Measurements from ENCODE around the gene MYO1D. TPM values are rescaled to one million over a fixed set of nuclear protein-coding genes. Genes with fewer than 3 reads are reported as not detected.

Gene MYO1D
- total RNA-seq, 1 donor from 2014 or later, result 36.9 TPM

DNA sequence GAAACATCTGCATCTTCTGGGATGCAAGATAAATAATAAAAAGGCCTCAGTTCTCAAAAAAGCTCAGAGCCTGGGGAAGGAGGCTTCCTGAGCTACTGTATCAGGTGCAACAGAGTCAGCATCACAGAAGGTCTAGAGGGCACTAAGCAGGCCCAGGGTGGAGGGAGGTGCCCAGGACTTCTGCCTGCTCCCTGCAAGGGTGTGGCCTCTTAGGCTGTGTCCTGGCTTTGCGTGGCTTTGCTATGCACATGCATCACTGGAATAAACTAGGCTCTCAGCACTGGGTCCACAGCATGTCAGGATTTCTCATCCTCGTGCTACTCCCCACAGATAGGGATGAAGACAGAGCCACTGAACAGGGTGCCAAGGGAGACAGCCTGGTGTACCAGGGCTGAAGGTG, 364.6 kb downstream of the MYO1D start:
- Mint-ChIP-seq H3K36me3 (ENCODE audit: insufficient read depth) (no peaks in the 10 kb centered on the region), H3K27ac (no peak overlapping the region), H3K27me3 (no peaks in the 10 kb centered on the region), H3K9me3 (ENCODE audit: low read depth) (no peaks in the 10 kb centered on the region), H3K4me3 (ENCODE audit: low read depth) (no peak overlapping the region), H3K4me1 (ENCODE audit: low read depth) (peaks cover under 1% of the 10 kb centered on the region)
- TF ChIP-seq, protein P1, sequence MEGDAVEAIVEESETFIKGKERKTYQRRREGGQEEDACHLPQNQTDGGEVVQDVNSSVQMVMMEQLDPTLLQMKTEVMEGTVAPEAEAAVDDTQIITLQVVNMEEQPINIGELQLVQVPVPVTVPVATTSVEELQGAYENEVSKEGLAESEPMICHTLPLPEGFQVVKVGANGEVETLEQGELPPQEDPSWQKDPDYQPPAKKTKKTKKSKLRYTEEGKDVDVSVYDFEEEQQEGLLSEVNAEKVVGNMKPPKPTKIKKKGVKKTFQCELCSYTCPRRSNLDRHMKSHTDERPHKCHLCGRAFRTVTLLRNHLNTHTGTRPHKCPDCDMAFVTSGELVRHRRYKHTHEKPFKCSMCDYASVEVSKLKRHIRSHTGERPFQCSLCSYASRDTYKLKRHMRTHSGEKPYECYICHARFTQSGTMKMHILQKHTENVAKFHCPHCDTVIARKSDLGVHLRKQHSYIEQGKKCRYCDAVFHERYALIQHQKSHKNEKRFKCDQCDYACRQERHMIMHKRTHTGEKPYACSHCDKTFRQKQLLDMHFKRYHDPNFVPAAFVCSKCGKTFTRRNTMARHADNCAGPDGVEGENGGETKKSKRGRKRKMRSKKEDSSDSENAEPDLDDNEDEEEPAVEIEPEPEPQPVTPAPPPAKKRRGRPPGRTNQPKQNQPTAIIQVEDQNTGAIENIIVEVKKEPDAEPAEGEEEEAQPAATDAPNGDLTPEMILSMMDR (IDR thresholded peaks at IDR 0.05; ENCODE audit: unreplicated experiment), result no peak
- DNase-seq (ENCODE audit: low spot score, unreplicated experiment), result no peak

DNA sequence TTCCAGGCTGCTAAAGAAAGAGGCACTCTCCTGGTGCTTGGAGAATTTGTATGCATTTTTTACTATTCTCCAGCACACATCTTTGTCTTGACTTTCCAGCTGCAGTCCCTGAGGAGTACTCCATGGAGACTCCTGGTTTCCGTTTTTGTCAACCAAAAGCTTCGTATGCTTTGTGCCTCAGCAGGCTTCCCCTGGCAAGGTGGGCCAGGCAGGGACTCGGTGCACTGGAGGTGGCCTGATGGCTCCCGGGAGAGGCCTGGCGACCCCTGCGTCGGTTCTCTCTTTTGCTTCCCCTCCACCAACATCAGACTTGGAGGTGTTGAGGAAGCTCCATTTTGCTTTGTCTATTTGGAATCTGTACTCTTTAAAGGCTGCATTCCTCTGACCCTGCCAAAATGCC, 366.5 kb downstream of the MYO1D start:
- DNase-seq (ENCODE audit: low spot score, unreplicated experiment), result no peak
- Mint-ChIP-seq H3K27ac (no peak overlapping the region), H3K4me3 (ENCODE audit: low read depth) (no peak overlapping the region), H3K27me3 (no peaks in the 10 kb centered on the region), H3K36me3 (ENCODE audit: insufficient read depth) (no peaks in the 10 kb centered on the region), H3K4me1 (ENCODE audit: low read depth) (no peaks in the 10 kb centered on the region), H3K9me3 (ENCODE audit: low read depth) (no peaks in the 10 kb centered on the region)
- TF ChIP-seq, protein P1 (IDR thresholded peaks at IDR 0.05; ENCODE audit: unreplicated experiment), result no peak

DNA sequence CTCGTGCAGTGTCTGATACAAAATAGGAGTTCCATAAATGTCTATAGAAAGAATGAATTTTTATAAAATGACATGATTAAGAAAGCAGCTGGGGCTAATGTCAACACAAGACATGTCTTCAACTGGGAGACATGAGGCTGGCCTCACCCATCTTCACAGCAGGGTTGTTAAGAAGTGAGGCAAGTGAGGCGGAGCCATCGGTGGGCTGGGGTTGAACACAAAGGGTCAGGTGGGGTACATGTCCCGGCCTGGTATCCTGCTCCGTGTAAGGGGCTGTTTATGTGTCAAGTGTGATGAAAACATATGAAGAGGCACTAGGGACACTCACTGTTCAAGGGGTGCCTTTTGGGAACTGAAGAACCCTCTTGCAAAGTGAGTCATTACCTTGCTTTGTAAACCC, 368.0 kb downstream of the MYO1D start:
- H3K4me1 Mint-ChIP-seq (ENCODE audit: low read depth), result no peaks in the 10 kb centered on the region
- DNase-seq (ENCODE audit: low spot score, unreplicated experiment), result no peak
- no peaks in the 10 kb centered on the region for H3K27me3 Mint-ChIP-seq
- no peak overlapping the region for H3K4me3 Mint-ChIP-seq (ENCODE audit: low read depth)
- TF ChIP-seq, protein P1 (IDR thresholded peaks at IDR 0.05; ENCODE audit: unreplicated experiment), result no peak
- no peaks in the 10 kb centered on the region for H3K9me3 Mint-ChIP-seq (ENCODE audit: low read depth)
- no peak overlapping the region for H3K27ac Mint-ChIP-seq
- H3K36me3 Mint-ChIP-seq (ENCODE audit: insufficient read depth), result no peaks in the 10 kb centered on the region

DNA sequence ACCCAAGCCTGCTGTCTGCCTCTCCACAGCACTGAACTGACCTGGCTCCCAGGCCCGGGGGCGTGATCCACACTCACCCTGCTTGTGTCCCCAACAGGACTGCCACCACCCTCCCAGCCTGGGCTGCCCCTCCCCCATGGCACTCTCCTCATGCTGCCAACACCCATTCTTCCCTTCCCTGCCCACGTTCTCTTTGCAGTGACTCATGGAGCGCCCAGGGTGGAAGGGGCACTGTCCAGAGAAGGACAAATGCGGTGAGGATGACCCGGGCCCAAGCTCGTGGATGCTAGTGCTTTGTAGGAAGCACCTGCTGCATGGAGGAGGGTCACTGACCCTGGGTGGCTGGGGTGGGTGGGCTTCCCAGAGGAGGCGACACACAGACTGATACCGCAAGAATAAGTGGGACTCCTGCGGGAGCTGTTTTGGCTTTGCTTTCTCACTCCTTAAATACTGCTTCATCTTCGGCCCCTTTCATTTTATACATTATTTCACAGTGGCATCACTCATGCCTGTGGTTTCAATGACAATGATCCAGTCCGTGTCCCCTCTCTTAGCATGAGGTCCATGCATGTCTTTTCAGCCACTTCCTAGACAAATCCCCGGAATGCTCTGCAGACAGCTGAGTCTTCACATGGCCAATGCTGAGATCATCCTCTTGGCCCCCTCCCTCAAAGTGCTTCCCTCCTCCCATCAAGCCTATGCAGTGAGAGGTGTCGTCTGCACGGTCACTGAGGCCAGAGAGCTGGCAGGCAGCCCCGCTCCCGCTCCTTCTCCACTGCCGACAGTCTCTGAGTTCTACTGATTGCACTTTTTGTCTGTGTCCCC, 372.5 kb downstream of the MYO1D start:
- H3K36me3 Mint-ChIP-seq (ENCODE audit: insufficient read depth), result no peaks in the 10 kb centered on the region
- no peaks in the 10 kb centered on the region for H3K9me3 Mint-ChIP-seq (ENCODE audit: low read depth)
- H3K27me3 Mint-ChIP-seq, result no peaks in the 10 kb centered on the region
- no peak overlapping the region for H3K27ac Mint-ChIP-seq
- DNase-seq (ENCODE audit: low spot score, unreplicated experiment), result no peak
- TF ChIP-seq, protein P1 (IDR thresholded peaks at IDR 0.05; ENCODE audit: unreplicated experiment), result no peak
- H3K4me3 Mint-ChIP-seq (ENCODE audit: low read depth), result no peak overlapping the region
- no peaks in the 10 kb centered on the region for H3K4me1 Mint-ChIP-seq (ENCODE audit: low read depth)

DNA sequence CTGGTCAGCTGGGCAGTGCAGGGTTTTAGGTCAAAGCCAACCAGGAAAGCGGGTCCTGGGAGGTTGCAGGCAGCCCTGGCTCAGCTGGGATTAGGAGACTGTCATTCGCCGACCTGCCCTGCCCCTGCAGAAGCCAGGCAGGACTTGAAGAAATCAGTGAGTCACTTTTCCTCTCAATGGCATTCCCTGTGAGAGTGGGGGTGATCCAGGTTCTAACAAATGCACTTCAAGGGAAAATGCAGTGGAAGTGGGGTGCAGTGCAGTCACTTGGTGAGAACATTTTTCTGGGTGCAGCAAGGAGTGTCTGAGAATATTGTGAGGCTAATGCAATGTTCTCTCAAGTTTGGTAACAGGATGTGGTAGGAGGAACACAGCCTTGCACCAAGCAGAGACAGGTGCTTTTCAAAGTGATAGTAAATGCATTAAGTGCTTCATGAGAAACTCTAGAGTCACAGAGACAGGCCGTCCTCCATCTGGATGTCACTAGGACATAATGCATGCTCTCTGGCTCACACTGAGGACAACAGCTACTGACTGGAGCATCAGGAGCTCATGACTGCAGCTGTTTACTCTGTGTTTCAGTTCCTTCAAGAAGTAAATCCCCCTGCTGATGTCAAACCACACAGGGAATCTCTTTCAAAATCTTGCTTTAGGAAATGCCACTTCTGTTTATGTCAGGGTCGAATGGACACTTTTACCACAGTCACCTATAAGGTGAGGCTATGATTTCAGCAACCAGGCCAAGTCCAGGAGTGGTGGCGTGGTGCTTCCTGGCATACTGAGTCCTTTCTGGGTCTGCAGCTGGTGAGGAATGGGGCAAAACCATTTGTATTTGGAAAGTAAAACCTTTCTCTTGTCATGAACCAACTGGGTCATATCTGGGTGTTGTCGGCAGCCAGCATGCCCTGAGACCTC, 373.4 kb downstream of the MYO1D start:
- no peaks in the 10 kb centered on the region for H3K27me3 Mint-ChIP-seq
- no peaks in the 10 kb centered on the region for H3K36me3 Mint-ChIP-seq (ENCODE audit: insufficient read depth)
- H3K9me3 Mint-ChIP-seq (ENCODE audit: low read depth), result no peaks in the 10 kb centered on the region
- no peak overlapping the region for H3K4me3 Mint-ChIP-seq (ENCODE audit: low read depth)
- DNase-seq (ENCODE audit: low spot score, unreplicated experiment), result no peak
- no peaks in the 10 kb centered on the region for H3K4me1 Mint-ChIP-seq (ENCODE audit: low read depth)
- TF ChIP-seq, protein P1 (IDR thresholded peaks at IDR 0.05; ENCODE audit: unreplicated experiment), result no peak
- H3K27ac Mint-ChIP-seq, result no peak overlapping the region

Measured in progenitor cell of endocrine pancreas (in vitro differentiated cells).